A673 (cell line): Measurements from ENCODE around the gene DUSP5. TPM values are rescaled to one million over a fixed set of nuclear protein-coding genes. Genes with fewer than 3 reads are reported as not detected.

ENCODE experiments used
- BruUV-seq: library from RNA; stranded (reverse); fragments of 400-500 nt; replicated peaks from 2 replicates; lab custom pipeline; 2021; lab: Mats Ljungman, UMichigan
- CTCF ChIA-PET: fragments of 300-600 bp; sonication (Branson Sonifier 250); formaldehyde crosslinking; loops from one replicate; lab custom pipeline; 2022; ENCODE audit warnings: antibody characterized with exemption; lab: Charles Lee
- POLR2A ChIA-PET: fragments of 300-600 bp; sonication (Branson Sonifier 250); formaldehyde crosslinking; loops from one replicate; lab custom pipeline; 2022; ENCODE audit warnings: antibody characterized with exemption; ENCODE audit not compliant: low non-redundant PET; lab: Charles Lee
- DNase-seq: peaks from one replicate; pipeline ENCODE4 v3.0.0-alpha.2; 2015; ENCODE audit warnings: low spot score
- H3K27ac ChIP-seq: fragments of 200-600 bp; sonication (generic); 2 replicates; pipeline ENCODE4 v1.5.1; 2016; ENCODE audit warnings: mixed run types, low read depth, mild to moderate bottlenecking, mixed read lengths, antibody characterized with exemption, low read length; ENCODE audit not compliant: poor library complexity, severe bottlenecking
- H3K27me3 ChIP-seq: fragments of 200-600 bp; sonication (generic); replicated peaks from 2 replicates; pipeline ENCODE4 v1.6.1; 2017; ENCODE audit warnings: mixed run types, low read depth, mild to moderate bottlenecking, mixed read lengths, antibody characterized with exemption, low read length; ENCODE audit not compliant: insufficient read depth, poor library complexity
- H3K36me3 ChIP-seq: fragments of 200-600 bp; sonication (generic); 2 replicates; pipeline ENCODE4 v1.6.1; 2016; ENCODE audit warnings: mixed run types, mild to moderate bottlenecking, mixed read lengths, antibody characterized with exemption, low read length; ENCODE audit not compliant: insufficient read depth, poor library complexity, severe bottlenecking
- H3K4me1 ChIP-seq: fragments of 200-600 bp; sonication (generic); 2 replicates; pipeline ENCODE4 v1.6.1; 2017; ENCODE audit warnings: mixed run types, mild to moderate bottlenecking, mixed read lengths, antibody characterized with exemption, low read length; ENCODE audit not compliant: insufficient read depth, poor library complexity, severe bottlenecking
- H3K4me3 ChIP-seq: fragments of 200-600 bp; sonication (generic); 2 replicates; pipeline ENCODE4 v1.5.1; 2016; ENCODE audit warnings: low read depth, mixed run types, mild to moderate bottlenecking, mixed read lengths, low read length; ENCODE audit not compliant: poor library complexity, severe bottlenecking
- H3K9me3 ChIP-seq: fragments of 200-600 bp; sonication (generic); 2 replicates; pipeline ENCODE4 v1.6.1; 2016; ENCODE audit warnings: mixed run types, low read depth, mild to moderate bottlenecking, mixed read lengths, antibody characterized with exemption, low read length; ENCODE audit not compliant: poor library complexity, severe bottlenecking
- EZH2 ChIP-seq: fragments of 200-600 bp; sonication (generic); IDR thresholded peaks from 2 replicates; pipeline ENCODE4 v1.6.1; 2017; ENCODE audit warnings: borderline replicate concordance, low read depth, mild to moderate bottlenecking, mixed read lengths, antibody characterized with exemption, low read length; ENCODE audit not compliant: poor library complexity, severe bottlenecking
- intact Hi-C: fragments of 100-400 bp; cut with micrococcal nuclease; formaldehyde crosslinking; loops from one replicate; pipeline ENCODE4 v1.10.0; 2022; ENCODE audit not compliant: unreplicated experiment
- total RNA-seq: library from RNA; stranded (reverse); gene quantifications from 2 replicates; pipeline ENCODE4 v1.2.3, GENCODE V29; 2021
- TF ChIP-seq, protein P1 (sequence below): fragments of 300-800, 200-600 bp; sonication (generic); conservative IDR thresholded peaks from 2 replicates; pipeline ENCODE4 v1.5.1; 2017; ENCODE audit warnings: low read depth, mild to moderate bottlenecking, antibody characterized with exemption, low read length, moderate library complexity, mixed read lengths

Gene DUSP5
- total RNA-seq, 1 experiment from 2014 or later: 29.3 TPM

DNA sequence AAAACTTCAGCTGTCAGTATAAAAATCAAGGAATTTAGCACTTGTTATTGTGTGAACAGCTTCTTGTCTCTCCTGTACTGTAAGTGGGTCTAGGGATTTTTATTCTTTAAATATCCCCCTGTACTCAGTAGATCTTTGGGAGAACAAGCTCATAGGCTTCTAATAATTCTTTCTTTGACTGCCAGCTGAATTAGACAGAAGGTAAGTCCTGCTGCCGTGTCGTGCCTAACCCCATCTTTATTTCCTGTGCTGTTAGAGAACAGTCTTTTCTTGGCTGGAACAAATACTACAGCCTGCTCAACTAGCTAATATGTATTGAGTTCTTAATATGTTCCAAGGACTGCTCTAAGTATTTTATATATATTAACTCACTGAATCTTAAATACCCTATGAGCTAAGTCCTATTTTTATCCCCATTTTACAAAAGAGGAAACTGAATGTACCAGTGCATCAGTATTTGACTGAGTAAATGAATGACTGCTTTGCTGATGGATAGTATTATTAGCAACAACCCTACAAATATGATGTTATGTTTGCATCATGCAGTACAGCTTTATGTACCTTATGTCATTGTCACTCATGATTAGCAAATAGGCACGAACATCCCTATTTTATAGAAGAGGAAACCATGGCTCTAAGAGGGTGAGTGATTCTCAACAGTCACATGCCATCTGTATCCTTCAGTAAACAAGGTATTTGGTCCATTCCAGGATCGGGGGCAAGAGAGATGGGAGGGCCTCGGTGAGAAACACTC lies 5.5 kb upstream of the DUSP5 start:
- POLR2A ChIA-PET: no interaction called here
- Histone ChIP-seq H3K4me1 (peaks cover 3% of the 10 kb centered on the region), H3K27ac (no peak overlapping the region), H3K27me3 (no peaks in the 10 kb centered on the region), H3K4me3 (no peak overlapping the region), H3K36me3 (no peaks in the 10 kb centered on the region), H3K9me3 (no peaks in the 10 kb centered on the region)
- no TSS peak for BruUV-seq
- no peak for DNase-seq
- intact Hi-C loops: no loop called here
- CTCF ChIA-PET: no interaction called here
- no peak for TF ChIP-seq EZH2

DNA sequence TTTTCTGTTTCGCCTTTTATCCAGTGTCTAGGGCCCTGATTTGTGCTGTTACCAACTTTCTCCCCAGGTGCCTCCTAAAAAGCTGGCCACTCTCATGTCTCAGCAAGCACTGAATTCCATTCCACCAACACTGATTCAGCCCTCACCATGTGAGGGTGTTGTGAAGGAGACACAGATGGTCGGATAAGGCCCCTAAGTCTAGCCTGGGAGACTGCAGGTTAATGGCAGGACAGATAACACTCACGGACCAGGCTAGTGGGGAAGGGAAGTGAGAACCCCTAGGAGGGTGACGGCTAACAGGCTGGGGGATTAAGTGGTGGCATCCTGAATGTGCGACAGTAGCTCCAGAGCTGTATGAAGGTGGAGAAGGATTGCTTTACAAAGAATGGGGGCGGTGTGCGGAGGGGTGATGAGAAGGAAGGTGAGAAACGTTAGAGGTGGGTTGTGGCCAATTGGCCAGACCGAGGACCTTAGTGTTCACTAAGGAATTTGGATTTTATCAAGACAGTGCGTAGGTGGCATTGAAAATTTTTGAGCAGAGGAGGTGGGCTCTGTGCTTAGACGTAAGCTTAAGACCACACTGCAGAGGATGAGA lies 3.8 kb upstream of the DUSP5 start:
- H3K4me1 ChIP-seq: peaks cover 1% of the 10 kb centered on the region
- no TSS peak for BruUV-seq
- intact Hi-C loops: no loop called here
- TF ChIP-seq, protein P1, sequence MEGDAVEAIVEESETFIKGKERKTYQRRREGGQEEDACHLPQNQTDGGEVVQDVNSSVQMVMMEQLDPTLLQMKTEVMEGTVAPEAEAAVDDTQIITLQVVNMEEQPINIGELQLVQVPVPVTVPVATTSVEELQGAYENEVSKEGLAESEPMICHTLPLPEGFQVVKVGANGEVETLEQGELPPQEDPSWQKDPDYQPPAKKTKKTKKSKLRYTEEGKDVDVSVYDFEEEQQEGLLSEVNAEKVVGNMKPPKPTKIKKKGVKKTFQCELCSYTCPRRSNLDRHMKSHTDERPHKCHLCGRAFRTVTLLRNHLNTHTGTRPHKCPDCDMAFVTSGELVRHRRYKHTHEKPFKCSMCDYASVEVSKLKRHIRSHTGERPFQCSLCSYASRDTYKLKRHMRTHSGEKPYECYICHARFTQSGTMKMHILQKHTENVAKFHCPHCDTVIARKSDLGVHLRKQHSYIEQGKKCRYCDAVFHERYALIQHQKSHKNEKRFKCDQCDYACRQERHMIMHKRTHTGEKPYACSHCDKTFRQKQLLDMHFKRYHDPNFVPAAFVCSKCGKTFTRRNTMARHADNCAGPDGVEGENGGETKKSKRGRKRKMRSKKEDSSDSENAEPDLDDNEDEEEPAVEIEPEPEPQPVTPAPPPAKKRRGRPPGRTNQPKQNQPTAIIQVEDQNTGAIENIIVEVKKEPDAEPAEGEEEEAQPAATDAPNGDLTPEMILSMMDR: no peak
- no peak for TF ChIP-seq EZH2
- ChIA-PET POLR2A (no interaction called here), CTCF (no interaction called here)
- no peak for DNase-seq
- no peaks in the 10 kb centered on the region for H3K9me3 ChIP-seq
- H3K4me3 ChIP-seq: no peak overlapping the region
- no peaks in the 10 kb centered on the region for H3K36me3 ChIP-seq
- no peaks in the 10 kb centered on the region for H3K27me3 ChIP-seq
- no peak overlapping the region for H3K27ac ChIP-seq

DNA sequence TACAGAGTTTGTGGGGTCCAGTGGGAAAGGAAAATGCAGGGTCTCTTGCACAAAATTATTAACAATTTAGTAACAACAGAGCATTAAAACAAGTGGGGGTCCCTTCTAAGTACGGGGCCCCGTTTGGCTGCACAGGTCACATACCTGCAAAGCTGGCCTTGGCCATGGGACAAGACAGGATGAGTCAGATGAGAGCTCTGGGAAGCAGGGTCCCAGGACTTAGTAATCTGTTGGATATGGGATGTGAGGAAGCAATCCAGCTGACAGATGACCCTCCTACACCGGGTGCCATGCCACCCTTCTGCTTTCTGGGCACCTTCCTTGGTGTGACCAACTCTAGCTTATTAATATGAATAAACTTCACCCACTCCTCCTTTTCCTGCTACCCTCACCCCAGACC lies 3.2 kb upstream of the DUSP5 start:
- Histone ChIP-seq H3K9me3 (no peaks in the 10 kb centered on the region), H3K27me3 (no peaks in the 10 kb centered on the region), H3K4me1 (peaks cover 5% of the 10 kb centered on the region), H3K36me3 (no peaks in the 10 kb centered on the region), H3K27ac (no peak overlapping the region), H3K4me3 (no peak overlapping the region)
- POLR2A ChIA-PET: no interaction called here
- no TSS peak for BruUV-seq
- DNase-seq: no peak
- intact Hi-C loops: no loop called here
- no peak for TF ChIP-seq EZH2
- TF ChIP-seq, protein P1: no peak
- CTCF ChIA-PET: no interaction called here
